HFF-Myc (cell line): ENCODE data around the gene TBC1D19.

Experiments used
- DNase-seq: peaks from one replicate; pipeline ENCODE4 v3.0.0-alpha.2; 2011; ENCODE audit warnings: low read depth; ENCODE audit errors: extremely low read depth
- H3K4me3 ChIP-seq: replicated peaks from 2 replicates; pipeline ENCODE4 v1.5.1; 2011; ENCODE audit warnings: low read depth, mild to moderate bottlenecking, control low read depth, low read length
- TF ChIP-seq, protein P1 (sequence below): IDR thresholded peaks from 2 replicates; pipeline ENCODE4 v1.5.1; 2012; ENCODE audit warnings: mild to moderate bottlenecking, low read depth, low read length, control low read depth; ENCODE audit errors: missing control alignments

Gene TBC1D19

DNA sequence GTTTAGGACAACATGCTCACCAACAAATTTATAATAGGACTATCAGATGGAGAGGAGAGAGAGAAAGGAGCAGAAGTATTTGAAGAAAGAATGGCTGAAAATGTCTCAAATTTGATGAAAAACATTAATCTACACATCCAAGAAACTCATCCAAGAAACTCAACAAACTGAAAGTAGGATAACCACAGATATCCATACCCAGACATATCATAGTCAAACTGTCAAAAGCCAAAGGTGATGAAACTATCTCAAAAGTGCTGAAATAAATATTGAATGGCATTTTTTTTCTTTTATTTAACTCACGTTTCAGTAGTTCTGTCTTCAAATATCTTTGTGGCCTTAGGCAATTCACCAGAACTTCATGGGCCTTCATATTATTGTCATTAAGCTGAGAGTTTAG, 116.2 kb downstream of the TBC1D19 start:
- TF ChIP-seq, protein P1, sequence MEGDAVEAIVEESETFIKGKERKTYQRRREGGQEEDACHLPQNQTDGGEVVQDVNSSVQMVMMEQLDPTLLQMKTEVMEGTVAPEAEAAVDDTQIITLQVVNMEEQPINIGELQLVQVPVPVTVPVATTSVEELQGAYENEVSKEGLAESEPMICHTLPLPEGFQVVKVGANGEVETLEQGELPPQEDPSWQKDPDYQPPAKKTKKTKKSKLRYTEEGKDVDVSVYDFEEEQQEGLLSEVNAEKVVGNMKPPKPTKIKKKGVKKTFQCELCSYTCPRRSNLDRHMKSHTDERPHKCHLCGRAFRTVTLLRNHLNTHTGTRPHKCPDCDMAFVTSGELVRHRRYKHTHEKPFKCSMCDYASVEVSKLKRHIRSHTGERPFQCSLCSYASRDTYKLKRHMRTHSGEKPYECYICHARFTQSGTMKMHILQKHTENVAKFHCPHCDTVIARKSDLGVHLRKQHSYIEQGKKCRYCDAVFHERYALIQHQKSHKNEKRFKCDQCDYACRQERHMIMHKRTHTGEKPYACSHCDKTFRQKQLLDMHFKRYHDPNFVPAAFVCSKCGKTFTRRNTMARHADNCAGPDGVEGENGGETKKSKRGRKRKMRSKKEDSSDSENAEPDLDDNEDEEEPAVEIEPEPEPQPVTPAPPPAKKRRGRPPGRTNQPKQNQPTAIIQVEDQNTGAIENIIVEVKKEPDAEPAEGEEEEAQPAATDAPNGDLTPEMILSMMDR, result no peak
- no peak overlapping the region for H3K4me3 ChIP-seq
- no peak for DNase-seq

DNA sequence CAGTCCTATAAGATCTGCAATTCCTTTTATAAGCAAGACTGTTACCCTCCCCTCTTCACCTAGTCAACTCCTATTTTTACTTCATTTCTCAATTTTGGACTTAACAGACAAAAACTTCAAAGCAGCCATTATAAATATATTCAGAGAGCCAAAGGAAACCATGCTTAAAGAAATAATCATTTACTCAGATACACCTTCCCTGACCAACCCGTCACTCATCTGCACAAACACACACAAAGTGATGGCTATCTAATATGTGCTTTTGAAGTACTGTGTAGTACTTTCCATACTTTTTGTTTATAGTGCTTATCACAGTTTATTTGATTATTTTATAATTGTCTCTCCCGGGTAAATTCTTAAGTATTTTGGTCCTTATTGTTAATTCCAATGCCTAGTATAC, 117.2 kb downstream of the TBC1D19 start:
- no peak overlapping the region for H3K4me3 ChIP-seq
- TF ChIP-seq, protein P1, result no peak
- no peak for DNase-seq

DNA sequence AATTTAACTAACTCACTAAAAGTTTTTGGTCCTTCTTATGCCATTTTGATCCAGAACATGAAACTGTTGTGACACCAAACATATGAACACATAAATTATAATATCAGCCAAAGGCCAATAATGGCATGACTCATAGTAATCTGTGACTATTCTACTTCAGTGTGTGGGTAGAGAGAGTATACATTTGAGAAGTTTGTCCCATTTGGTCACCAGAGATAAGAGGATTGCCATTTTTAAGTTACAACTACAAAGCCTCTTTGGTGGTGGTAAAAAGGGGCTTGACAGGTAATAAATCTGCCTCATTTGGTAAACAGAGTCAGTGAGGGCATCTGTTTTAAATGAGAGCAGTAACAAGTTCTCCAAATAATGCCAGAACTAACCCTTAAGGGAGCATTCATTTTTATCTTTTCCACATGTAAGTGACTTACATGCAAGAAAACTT, 117.9 kb downstream of the TBC1D19 start:
- TF ChIP-seq, protein P1, result no peak
- H3K4me3 ChIP-seq, result no peak overlapping the region
- peak; percentile 21 for DNase-seq

DNA sequence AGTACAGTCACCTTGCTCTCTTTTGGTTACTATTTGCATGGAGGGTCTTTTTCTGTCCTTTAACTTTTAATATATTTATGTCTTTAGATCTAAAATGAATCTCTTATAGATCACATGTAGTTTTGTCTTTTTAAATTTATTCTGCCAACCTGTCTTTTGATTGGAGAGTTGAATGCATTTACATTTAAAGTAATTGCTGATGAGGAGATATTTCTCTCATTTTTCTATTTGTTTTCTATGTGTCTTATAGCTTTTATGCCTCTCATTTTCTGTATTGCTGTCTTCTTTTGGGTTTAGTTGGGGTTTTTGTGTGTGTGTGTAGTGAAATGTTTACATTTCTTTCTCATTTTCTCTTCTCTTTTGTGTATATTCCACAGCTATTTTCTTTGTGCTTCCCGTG, 123.5 kb downstream of the TBC1D19 start:
- no peak overlapping the region for H3K4me3 ChIP-seq
- no peak for DNase-seq
- TF ChIP-seq, protein P1, result no peak

DNA sequence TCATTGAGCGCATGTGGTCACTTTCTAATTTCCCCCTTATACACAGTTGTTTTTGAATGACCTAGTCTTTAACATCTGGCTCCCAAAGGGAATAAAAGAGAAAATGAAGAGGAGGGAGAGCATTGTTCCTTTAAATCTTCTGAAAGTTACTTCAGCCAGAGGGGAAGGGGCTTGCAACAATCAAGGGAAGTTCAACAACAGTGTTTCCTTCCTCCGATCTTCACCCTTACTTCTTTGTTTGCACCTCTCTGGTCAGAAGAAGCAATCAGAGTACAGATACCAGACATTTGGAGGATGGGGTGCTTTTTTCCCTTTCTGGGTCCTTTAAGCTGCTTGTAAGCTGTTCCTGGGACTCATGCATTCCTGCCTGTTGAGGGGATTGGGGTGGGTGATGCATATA, 125.4 kb downstream of the TBC1D19 start:
- DNase-seq, result no peak
- no peak overlapping the region for H3K4me3 ChIP-seq
- TF ChIP-seq, protein P1, result no peak

DNA sequence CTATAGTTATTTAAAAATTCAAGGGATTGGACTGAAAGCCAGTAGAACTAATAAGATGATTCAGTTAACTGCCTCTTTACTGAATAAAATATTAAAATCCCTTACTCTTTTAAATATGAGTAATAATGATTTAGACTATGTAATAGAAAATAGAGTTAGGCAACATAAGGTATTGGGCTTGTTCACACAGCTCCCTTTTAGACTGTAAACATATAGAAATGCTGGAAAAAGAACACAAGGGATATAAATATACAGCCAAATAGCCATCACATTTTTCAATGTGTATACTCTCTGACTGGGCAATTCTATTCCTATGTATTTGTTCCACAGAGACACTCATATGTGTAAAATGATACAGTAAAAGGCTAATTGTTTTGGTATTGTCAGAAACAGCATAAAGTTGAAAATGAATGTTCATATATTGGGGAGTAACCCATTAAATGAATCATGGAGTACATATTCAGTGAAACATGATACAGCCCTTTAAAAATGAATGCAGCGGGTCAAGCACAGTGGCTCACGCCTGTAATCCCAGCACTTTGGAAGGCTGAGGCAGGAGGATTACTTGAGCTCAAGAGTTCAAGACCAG, 129.8 kb downstream of the TBC1D19 start:
- no peak overlapping the region for H3K4me3 ChIP-seq
- TF ChIP-seq, protein P1, result no peak
- no peak for DNase-seq
